ENCODE data around the gene ZNF217. TPM values are rescaled to one million over a fixed set of nuclear protein-coding genes. Genes with fewer than 3 reads are reported as not detected.
A peak's percentile ranks its signal among the peaks of the same experiment; 100 is the strongest.
"Not testable (repeated sequence)": the region's sequence is repeated elsewhere in the genome, so short reads cannot be mapped to it uniquely, and the experiment has no call there.

ZNF217 gene
- total RNA-seq, 1 experiment from 2014 or later, result 210 TPM

GRCh38 chr20:53589321-53590065 is 4.1 kb downstream of the ZNF217 start:
- in situ Hi-C loops (cut with HindIII; ENCODE audit: low pct_unique_long_range_greater_than_20kb, low sequenced_read_pairs); H3K27me3 ChIP-seq (ENCODE audit: control insufficient read depth, insufficient read depth, low read length); H3K36me3 ChIP-seq (ENCODE audit: control insufficient read depth, insufficient read depth, low read length); H3K9me3 ChIP-seq (ENCODE audit: control insufficient read depth, insufficient read depth, low read depth, low read length); ATAC-seq; DNase-seq (ENCODE audit: low read depth, low spot score); POLR2A ChIA-PET; CTCF ChIA-PET: not testable (repeated sequence)
- peak; percentile 57; the same call in 1 of the 2 replicates for TF ChIP-seq POLR2AphosphoS5 (IDR thresholded peaks at IDR 0.05; ENCODE audit: low read depth, low read length)
- intact Hi-C loops (cut with micrococcal nuclease; ENCODE audit: unreplicated experiment), result loop anchor here (10.0 kb wide), 2 partner anchors 145 to 325 kb away; no protein-coding TSS in a partner anchor
- Histone ChIP-seq H3K4me3 (ENCODE audit: low read depth in 2 of 2, low read length in 2 of 2) (peak overlapping the region; percentile 67 to 77), H3K4me1 (ENCODE audit: control insufficient read depth, insufficient read depth, low read length) (peaks cover 20% of the 10 kb centered on the region), H3K27ac (ENCODE audit: low read length) (peak overlapping the region; percentile 99)
- BruUV-seq (replicated peaks), result TSS peak; percentile 36

DNA sequence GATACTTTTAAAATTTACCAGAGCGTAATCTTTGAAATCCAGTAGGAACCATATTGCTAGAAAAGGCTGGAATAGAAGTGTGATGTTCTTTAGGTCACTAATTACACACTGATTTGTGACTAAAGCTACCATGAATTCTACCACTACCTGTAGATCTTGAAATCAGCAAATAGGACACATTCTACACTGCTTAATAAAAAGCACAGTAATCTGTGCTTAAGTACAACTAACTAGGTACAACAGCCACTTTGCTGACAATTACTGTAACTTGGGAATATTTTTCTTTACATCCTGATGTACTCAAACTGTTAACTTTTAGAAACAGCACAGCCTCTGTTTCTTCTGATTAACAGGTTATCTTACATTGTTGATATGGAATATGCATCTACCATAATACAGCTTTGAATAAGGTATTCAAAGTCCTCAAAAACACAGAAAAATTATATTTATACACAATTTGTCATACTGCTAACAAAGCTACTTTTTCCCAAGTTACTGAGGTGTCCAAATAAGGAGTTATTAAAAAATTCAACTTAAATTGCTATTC is 6.4 kb downstream of the ZNF217 start:
- POLR2A ChIA-PET, result interaction anchor here (0.6 to 1.0 kb wide), 3 partner anchors 35 to 367 kb away, joined by 3 to 7 read pairs (median 5); no protein-coding TSS in a partner anchor
- ATAC-seq; intact Hi-C loops (cut with micrococcal nuclease; ENCODE audit: unreplicated experiment); BruUV-seq (replicated peaks); in situ Hi-C loops (cut with HindIII; ENCODE audit: low pct_unique_long_range_greater_than_20kb, low sequenced_read_pairs); H3K36me3 ChIP-seq (ENCODE audit: control insufficient read depth, insufficient read depth, low read length); CTCF ChIA-PET; DNase-seq (ENCODE audit: low read depth, low spot score); H3K27me3 ChIP-seq (ENCODE audit: control insufficient read depth, insufficient read depth, low read length); H3K9me3 ChIP-seq (ENCODE audit: control insufficient read depth, insufficient read depth, low read depth, low read length): not testable (repeated sequence)
- peak overlapping the region; percentile 15 to 50; a peak in 3 of 4 replicates for H3K4me3 ChIP-seq (ENCODE audit: low read depth in 2 of 2, low read length in 2 of 2)
- peak overlapping the region; percentile 100 for H3K27ac ChIP-seq (ENCODE audit: low read length)
- H3K4me1 ChIP-seq (ENCODE audit: control insufficient read depth, insufficient read depth, low read length), result peaks cover 29% of the 10 kb centered on the region

GRCh38 chr20:53586640-53587039 is 7.0 kb downstream of the ZNF217 start:
- TF ChIP-seq, protein P1, sequence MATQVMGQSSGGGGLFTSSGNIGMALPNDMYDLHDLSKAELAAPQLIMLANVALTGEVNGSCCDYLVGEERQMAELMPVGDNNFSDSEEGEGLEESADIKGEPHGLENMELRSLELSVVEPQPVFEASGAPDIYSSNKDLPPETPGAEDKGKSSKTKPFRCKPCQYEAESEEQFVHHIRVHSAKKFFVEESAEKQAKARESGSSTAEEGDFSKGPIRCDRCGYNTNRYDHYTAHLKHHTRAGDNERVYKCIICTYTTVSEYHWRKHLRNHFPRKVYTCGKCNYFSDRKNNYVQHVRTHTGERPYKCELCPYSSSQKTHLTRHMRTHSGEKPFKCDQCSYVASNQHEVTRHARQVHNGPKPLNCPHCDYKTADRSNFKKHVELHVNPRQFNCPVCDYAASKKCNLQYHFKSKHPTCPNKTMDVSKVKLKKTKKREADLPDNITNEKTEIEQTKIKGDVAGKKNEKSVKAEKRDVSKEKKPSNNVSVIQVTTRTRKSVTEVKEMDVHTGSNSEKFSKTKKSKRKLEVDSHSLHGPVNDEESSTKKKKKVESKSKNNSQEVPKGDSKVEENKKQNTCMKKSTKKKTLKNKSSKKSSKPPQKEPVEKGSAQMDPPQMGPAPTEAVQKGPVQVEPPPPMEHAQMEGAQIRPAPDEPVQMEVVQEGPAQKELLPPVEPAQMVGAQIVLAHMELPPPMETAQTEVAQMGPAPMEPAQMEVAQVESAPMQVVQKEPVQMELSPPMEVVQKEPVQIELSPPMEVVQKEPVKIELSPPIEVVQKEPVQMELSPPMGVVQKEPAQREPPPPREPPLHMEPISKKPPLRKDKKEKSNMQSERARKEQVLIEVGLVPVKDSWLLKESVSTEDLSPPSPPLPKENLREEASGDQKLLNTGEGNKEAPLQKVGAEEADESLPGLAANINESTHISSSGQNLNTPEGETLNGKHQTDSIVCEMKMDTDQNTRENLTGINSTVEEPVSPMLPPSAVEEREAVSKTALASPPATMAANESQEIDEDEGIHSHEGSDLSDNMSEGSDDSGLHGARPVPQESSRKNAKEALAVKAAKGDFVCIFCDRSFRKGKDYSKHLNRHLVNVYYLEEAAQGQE (IDR thresholded peaks at IDR 0.05; ENCODE audit: insufficient read depth in 1 of 2, low read depth in 2 of 2, low read length in 1 of 2), result no peak
- TF ChIP-seq SIN3A (IDR thresholded peaks at IDR 0.05; ENCODE audit: borderline replicate concordance, insufficient read depth, low read depth, low read length) (no peak), POLR2AphosphoS5 (IDR thresholded peaks at IDR 0.05; ENCODE audit: low read depth, low read length) (no peak; the same call in 1 of the 2 replicates), TCF7L2 (IDR thresholded peaks at IDR 0.05; ENCODE audit: low read depth, low read length) (no peak)
- TF ChIP-seq, protein P2, sequence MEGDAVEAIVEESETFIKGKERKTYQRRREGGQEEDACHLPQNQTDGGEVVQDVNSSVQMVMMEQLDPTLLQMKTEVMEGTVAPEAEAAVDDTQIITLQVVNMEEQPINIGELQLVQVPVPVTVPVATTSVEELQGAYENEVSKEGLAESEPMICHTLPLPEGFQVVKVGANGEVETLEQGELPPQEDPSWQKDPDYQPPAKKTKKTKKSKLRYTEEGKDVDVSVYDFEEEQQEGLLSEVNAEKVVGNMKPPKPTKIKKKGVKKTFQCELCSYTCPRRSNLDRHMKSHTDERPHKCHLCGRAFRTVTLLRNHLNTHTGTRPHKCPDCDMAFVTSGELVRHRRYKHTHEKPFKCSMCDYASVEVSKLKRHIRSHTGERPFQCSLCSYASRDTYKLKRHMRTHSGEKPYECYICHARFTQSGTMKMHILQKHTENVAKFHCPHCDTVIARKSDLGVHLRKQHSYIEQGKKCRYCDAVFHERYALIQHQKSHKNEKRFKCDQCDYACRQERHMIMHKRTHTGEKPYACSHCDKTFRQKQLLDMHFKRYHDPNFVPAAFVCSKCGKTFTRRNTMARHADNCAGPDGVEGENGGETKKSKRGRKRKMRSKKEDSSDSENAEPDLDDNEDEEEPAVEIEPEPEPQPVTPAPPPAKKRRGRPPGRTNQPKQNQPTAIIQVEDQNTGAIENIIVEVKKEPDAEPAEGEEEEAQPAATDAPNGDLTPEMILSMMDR (IDR thresholded peaks at IDR 0.05), result no peak
- H3K9me3 ChIP-seq (ENCODE audit: control insufficient read depth, insufficient read depth, low read depth, low read length), result no peaks in the 10 kb centered on the region
- intact Hi-C loops (cut with micrococcal nuclease; ENCODE audit: unreplicated experiment) (no loop called here), in situ Hi-C loops (cut with HindIII; ENCODE audit: low pct_unique_long_range_greater_than_20kb, low sequenced_read_pairs) (no loop called here)
- no peak for ATAC-seq
- peak overlapping the region; percentile 15 to 50 for H3K4me3 ChIP-seq (ENCODE audit: low read depth in 2 of 2, low read length in 2 of 2)
- POLR2A ChIA-PET, result interaction anchor here (0.6 to 1.0 kb wide), 2 partner anchors 311 to 349 kb away, joined by 3 to 7 read pairs; no protein-coding TSS in a partner anchor
- H3K27me3 ChIP-seq (ENCODE audit: control insufficient read depth, insufficient read depth, low read length), result no peaks in the 10 kb centered on the region
- peaks cover 34% of the 10 kb centered on the region for H3K4me1 ChIP-seq (ENCODE audit: control insufficient read depth, insufficient read depth, low read length)
- BruUV-seq (replicated peaks), result no TSS peak
- CTCF ChIA-PET, result no interaction called here
- peaks cover 8% of the 10 kb centered on the region for H3K36me3 ChIP-seq (ENCODE audit: control insufficient read depth, insufficient read depth, low read length)
- DNase-seq (ENCODE audit: low read depth, low spot score), result no peak
- H3K27ac ChIP-seq (ENCODE audit: low read length), result peak overlapping the region; percentile 100
